ENCODE measurements around the gene CCDC54.

CCDC54 gene

GRCh38 chr3:107344722-107345121 lies 32.5 kb upstream of the CCDC54 start:
- no peak overlapping the region for H3K27ac ChIP-seq (ENCODE audit: low read depth, low read length, poor library complexity, severe bottlenecking)
- H3K4me1 ChIP-seq (ENCODE audit: insufficient read depth, low read length, severe bottlenecking): peaks cover 11% of the 10 kb centered on the region
- no peak overlapping the region for H3K9ac ChIP-seq (ENCODE audit: low read length)
- H3F3A ChIP-seq (ENCODE audit: insufficient read depth, low read length): no peaks in the 10 kb centered on the region
- H4K20me1 ChIP-seq (ENCODE audit: insufficient read depth, low read length): no peaks in the 10 kb centered on the region
- no peaks in the 10 kb centered on the region for H3K9me3 ChIP-seq (ENCODE audit: low read length)
- H3K4me3 ChIP-seq (ENCODE audit: low read depth, low read length, poor library complexity, severe bottlenecking): no peak overlapping the region
- no peak overlapping the region for H2AFZ ChIP-seq (ENCODE audit: low read length)
- no peaks in the 10 kb centered on the region for H3K36me3 ChIP-seq (ENCODE audit: insufficient read depth, low read length)
- no peaks in the 10 kb centered on the region for H3K9me2 ChIP-seq (ENCODE audit: low read depth, low read length)
- H3K27me3 ChIP-seq (ENCODE audit: insufficient read depth, low read length): no peaks in the 10 kb centered on the region
- no peak overlapping the region for H3K4me2 ChIP-seq (ENCODE audit: low read length)
- TF ChIP-seq, protein P1, sequence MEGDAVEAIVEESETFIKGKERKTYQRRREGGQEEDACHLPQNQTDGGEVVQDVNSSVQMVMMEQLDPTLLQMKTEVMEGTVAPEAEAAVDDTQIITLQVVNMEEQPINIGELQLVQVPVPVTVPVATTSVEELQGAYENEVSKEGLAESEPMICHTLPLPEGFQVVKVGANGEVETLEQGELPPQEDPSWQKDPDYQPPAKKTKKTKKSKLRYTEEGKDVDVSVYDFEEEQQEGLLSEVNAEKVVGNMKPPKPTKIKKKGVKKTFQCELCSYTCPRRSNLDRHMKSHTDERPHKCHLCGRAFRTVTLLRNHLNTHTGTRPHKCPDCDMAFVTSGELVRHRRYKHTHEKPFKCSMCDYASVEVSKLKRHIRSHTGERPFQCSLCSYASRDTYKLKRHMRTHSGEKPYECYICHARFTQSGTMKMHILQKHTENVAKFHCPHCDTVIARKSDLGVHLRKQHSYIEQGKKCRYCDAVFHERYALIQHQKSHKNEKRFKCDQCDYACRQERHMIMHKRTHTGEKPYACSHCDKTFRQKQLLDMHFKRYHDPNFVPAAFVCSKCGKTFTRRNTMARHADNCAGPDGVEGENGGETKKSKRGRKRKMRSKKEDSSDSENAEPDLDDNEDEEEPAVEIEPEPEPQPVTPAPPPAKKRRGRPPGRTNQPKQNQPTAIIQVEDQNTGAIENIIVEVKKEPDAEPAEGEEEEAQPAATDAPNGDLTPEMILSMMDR (IDR thresholded peaks at IDR 0.05; ENCODE audit: low read length): no peak
- no peak for TF ChIP-seq EZH2 (IDR thresholded peaks at IDR 0.05; ENCODE audit: borderline replicate concordance, low read length)
- H3K79me2 ChIP-seq (ENCODE audit: insufficient read depth, low read length): no peaks in the 10 kb centered on the region

DNA sequence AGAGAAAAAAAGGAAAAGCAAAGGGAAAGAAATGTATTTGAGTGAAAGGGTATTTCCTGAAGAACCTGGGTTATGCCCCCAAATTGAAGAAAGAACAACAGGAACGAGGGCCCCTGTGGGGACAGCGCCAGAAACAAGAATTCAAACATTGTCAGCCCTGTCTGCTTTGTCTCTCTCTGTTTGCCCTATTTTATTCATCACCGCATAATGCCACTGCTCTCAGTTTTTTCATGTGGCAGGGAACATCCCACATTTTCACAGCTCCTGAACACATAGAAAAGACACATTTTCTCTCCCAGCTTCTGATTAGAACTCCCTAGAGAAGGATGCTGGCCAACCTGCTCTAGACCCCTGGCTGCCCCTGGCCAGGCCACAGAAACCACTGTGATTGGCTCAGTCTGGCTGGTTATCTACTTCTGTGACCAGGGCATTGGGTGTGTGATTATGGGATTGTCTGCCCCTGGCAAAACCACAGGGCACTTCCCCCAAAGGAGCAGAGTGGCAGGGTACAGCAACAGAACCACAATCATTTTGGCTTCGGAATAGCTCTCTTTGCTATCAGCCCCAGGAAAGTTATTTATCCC lies 31.3 kb upstream of the CCDC54 start:
- TF ChIP-seq, protein P1 (IDR thresholded peaks at IDR 0.05; ENCODE audit: low read length): no peak
- TF ChIP-seq EZH2 (IDR thresholded peaks at IDR 0.05; ENCODE audit: borderline replicate concordance, low read length): no peak
- Histone ChIP-seq H3F3A (ENCODE audit: insufficient read depth, low read length) (no peaks in the 10 kb centered on the region), H3K27ac (ENCODE audit: low read depth, low read length, poor library complexity, severe bottlenecking) (no peak overlapping the region), H3K4me1 (ENCODE audit: insufficient read depth, low read length, severe bottlenecking) (peaks cover 11% of the 10 kb centered on the region), H3K4me3 (ENCODE audit: low read depth, low read length, poor library complexity, severe bottlenecking) (no peak overlapping the region), H3K9ac (ENCODE audit: low read length) (no peak overlapping the region), H3K9me2 (ENCODE audit: low read depth, low read length) (no peaks in the 10 kb centered on the region), H4K20me1 (ENCODE audit: insufficient read depth, low read length) (no peaks in the 10 kb centered on the region), H3K79me2 (ENCODE audit: insufficient read depth, low read length) (no peaks in the 10 kb centered on the region), H3K4me2 (ENCODE audit: low read length) (no peak overlapping the region), H3K9me3 (ENCODE audit: low read length) (no peaks in the 10 kb centered on the region), H3K27me3 (ENCODE audit: insufficient read depth, low read length) (no peaks in the 10 kb centered on the region), H2AFZ (ENCODE audit: low read length) (no peak overlapping the region), H3K36me3 (ENCODE audit: insufficient read depth, low read length) (no peaks in the 10 kb centered on the region)

GRCh38 chr3:107346564-107346963 lies 30.7 kb upstream of the CCDC54 start:
- TF ChIP-seq, protein P1 (IDR thresholded peaks at IDR 0.05; ENCODE audit: low read length): no peak
- TF ChIP-seq EZH2 (IDR thresholded peaks at IDR 0.05; ENCODE audit: borderline replicate concordance, low read length): no peak

More at GRCh38 chr3:107346564-107346963, 30.7 kb upstream of the CCDC54 start:
- H3K4me3 ChIP-seq (ENCODE audit: low read depth, low read length, poor library complexity, severe bottlenecking): no peak overlapping the region
- no peaks in the 10 kb centered on the region for H3K79me2 ChIP-seq (ENCODE audit: insufficient read depth, low read length)
- H3K27me3 ChIP-seq (ENCODE audit: insufficient read depth, low read length): no peaks in the 10 kb centered on the region
- H3K4me1 ChIP-seq (ENCODE audit: insufficient read depth, low read length, severe bottlenecking): peaks cover 11% of the 10 kb centered on the region
- H3K36me3 ChIP-seq (ENCODE audit: insufficient read depth, low read length): no peaks in the 10 kb centered on the region
- no peaks in the 10 kb centered on the region for H3F3A ChIP-seq (ENCODE audit: insufficient read depth, low read length)
- no peak overlapping the region for H3K9ac ChIP-seq (ENCODE audit: low read length)
- H4K20me1 ChIP-seq (ENCODE audit: insufficient read depth, low read length): no peaks in the 10 kb centered on the region
- H3K27ac ChIP-seq (ENCODE audit: low read depth, low read length, poor library complexity, severe bottlenecking): no peak overlapping the region
- no peak overlapping the region for H2AFZ ChIP-seq (ENCODE audit: low read length)
- H3K9me3 ChIP-seq (ENCODE audit: low read length): no peaks in the 10 kb centered on the region
- H3K4me2 ChIP-seq (ENCODE audit: low read length): no peak overlapping the region
- no peaks in the 10 kb centered on the region for H3K9me2 ChIP-seq (ENCODE audit: low read depth, low read length)

Measured in OCI-LY1 (cell line).